ENCODE data around the gene KLHL8.
"Not testable (repeated sequence)": the region's sequence is repeated elsewhere in the genome, so short reads cannot be mapped to it uniquely, and the experiment has no call there.

KLHL8 gene

GRCh38 chr4:87151730-87152129, 68.7 kb downstream of the KLHL8 start:
- POLR2A ChIA-PET, result interaction anchor here (1.8 kb wide), 1 partner anchor 69 kb away, joined by 4 read pairs; no protein-coding TSS in a partner anchor
- DNase-seq (ENCODE audit: extremely low spot score), result no peak
- no peak for TF ChIP-seq ZNF384 (IDR thresholded peaks at IDR 0.05)
- TF ChIP-seq FOXA1 (IDR thresholded peaks at IDR 0.05), result no peak
- TF ChIP-seq ELF4 (IDR thresholded peaks at IDR 0.05), result no peak
- TF ChIP-seq BHLHE40 (IDR thresholded peaks at IDR 0.05; ENCODE audit: borderline replicate concordance), result no peak
- no peak for TF ChIP-seq FOXM1 (IDR thresholded peaks at IDR 0.05; ENCODE audit: borderline replicate concordance)
- no peak for TF ChIP-seq SUZ12 (IDR thresholded peaks at IDR 0.05)
- no peak for TF ChIP-seq L3MBTL2 (conservative IDR thresholded peaks at IDR 0.05)
- TF ChIP-seq SP1 (IDR thresholded peaks at IDR 0.05), result no peak
- TF ChIP-seq NFRKB (IDR thresholded peaks at IDR 0.05), result no peak
- TF ChIP-seq ARNT (IDR thresholded peaks at IDR 0.05), result no peak
- no peak for TF ChIP-seq CTBP1 (IDR thresholded peaks at IDR 0.05; ENCODE audit: borderline replicate concordance)
- CTCF ChIA-PET, result interaction anchor here (1.0 kb wide), 1 partner anchor 82 kb away, joined by 3 read pairs; no protein-coding TSS in a partner anchor

GRCh38 chr4:87150498-87151261, 69.7 kb downstream of the KLHL8 start:
- CTCF ChIA-PET, result interaction anchor here (0.7 to 1.9 kb wide), 9 partner anchors 11 to 1323 kb away, joined by 3 to 11 read pairs (median 4); no protein-coding TSS in a partner anchor
- TF ChIP-seq SUZ12 (IDR thresholded peaks at IDR 0.05), result no peak
- no peak for TF ChIP-seq ELF4 (IDR thresholded peaks at IDR 0.05)
- no peak for TF ChIP-seq ZNF384 (IDR thresholded peaks at IDR 0.05)
- TF ChIP-seq TARDBP (IDR thresholded peaks at IDR 0.05), result no peak
- POLR2A ChIA-PET, result interaction anchor here (0.5 to 1.8 kb wide), 2 partner anchors 71 to 262 kb away, joined by 3 to 4 read pairs; no protein-coding TSS in a partner anchor
- DNase-seq (ENCODE audit: extremely low spot score), result peak; percentile 50

- CTCF ChIA-PET, result interaction anchor here (0.6 kb wide), 2 partner anchors 123 to 224 kb away, joined by 3 read pairs; no protein-coding TSS in a partner anchor
- no peak for TF ChIP-seq NFRKB (IDR thresholded peaks at IDR 0.05)
- TF ChIP-seq ARNT (IDR thresholded peaks at IDR 0.05), result no peak
- TF ChIP-seq SUZ12 (IDR thresholded peaks at IDR 0.05), result no peak
- no peak for TF ChIP-seq BHLHE40 (IDR thresholded peaks at IDR 0.05; ENCODE audit: borderline replicate concordance)
- no peak for TF ChIP-seq HDGF (IDR thresholded peaks at IDR 0.05; ENCODE audit: borderline replicate concordance)
- no peak for TF ChIP-seq LEF1 (IDR thresholded peaks at IDR 0.05; ENCODE audit: borderline replicate concordance)
- no peak for TF ChIP-seq FOXM1 (IDR thresholded peaks at IDR 0.05; ENCODE audit: borderline replicate concordance)
- no peak for TF ChIP-seq PKNOX1 (IDR thresholded peaks at IDR 0.05)
- no peak for TF ChIP-seq FOXK2 (IDR thresholded peaks at IDR 0.05)
- no peak for TF ChIP-seq CTBP1 (IDR thresholded peaks at IDR 0.05; ENCODE audit: borderline replicate concordance)
- no peak for TF ChIP-seq TARDBP (IDR thresholded peaks at IDR 0.05)
- no peak for TF ChIP-seq SP1 (IDR thresholded peaks at IDR 0.05)
- TF ChIP-seq L3MBTL2 (conservative IDR thresholded peaks at IDR 0.05), result no peak
- TF ChIP-seq ELF4 (IDR thresholded peaks at IDR 0.05), result no peak
- no peak for TF ChIP-seq ZNF384 (IDR thresholded peaks at IDR 0.05)
- TF ChIP-seq FOXA1 (IDR thresholded peaks at IDR 0.05), result no peak
- no peak for DNase-seq (ENCODE audit: extremely low spot score)
- POLR2A ChIA-PET, result no interaction called here
Measured at GRCh38 chr4:87147116-87147515, 73.3 kb downstream of the KLHL8 start.

- DNase-seq (ENCODE audit: extremely low spot score); CTCF ChIA-PET; POLR2A ChIA-PET: not testable (repeated sequence)
Measured at GRCh38 chr4:87145934-87146333, 74.5 kb downstream of the KLHL8 start.

GRCh38 chr4:87144356-87144755, 76.1 kb downstream of the KLHL8 start:
- CTCF ChIA-PET, result no interaction called here
- TF ChIP-seq FOXA1 (IDR thresholded peaks at IDR 0.05) (no peak), L3MBTL2 (conservative IDR thresholded peaks at IDR 0.05) (no peak), LEF1 (IDR thresholded peaks at IDR 0.05; ENCODE audit: borderline replicate concordance) (no peak), CTBP1 (IDR thresholded peaks at IDR 0.05; ENCODE audit: borderline replicate concordance) (no peak)
- POLR2A ChIA-PET, result no interaction called here
- DNase-seq (ENCODE audit: extremely low spot score), result no peak

GRCh38 chr4:87141428-87141827, 79.0 kb downstream of the KLHL8 start:
- CTCF ChIA-PET, result no interaction called here
- no peak for DNase-seq (ENCODE audit: extremely low spot score)
- TF ChIP-seq HDGF (IDR thresholded peaks at IDR 0.05; ENCODE audit: borderline replicate concordance) (no peak), BHLHE40 (IDR thresholded peaks at IDR 0.05; ENCODE audit: borderline replicate concordance) (no peak), TARDBP (IDR thresholded peaks at IDR 0.05) (no peak), CTBP1 (IDR thresholded peaks at IDR 0.05; ENCODE audit: borderline replicate concordance) (no peak)
- POLR2A ChIA-PET, result no interaction called here

- POLR2A ChIA-PET, result no interaction called here
- CTCF ChIA-PET, result no interaction called here
- no peak for DNase-seq (ENCODE audit: extremely low spot score)
- TF ChIP-seq FOXA1 (IDR thresholded peaks at IDR 0.05), result no peak
Measured at GRCh38 chr4:87134122-87134521, 86.3 kb downstream of the KLHL8 start.

GRCh38 chr4:87133183-87133582, 87.2 kb downstream of the KLHL8 start:
- CTCF ChIA-PET, result interaction anchor here (0.7 kb wide), 1 partner anchor 90 kb away, joined by 3 read pairs; no protein-coding TSS in a partner anchor
- POLR2A ChIA-PET, result no interaction called here
- TF ChIP-seq HDGF (IDR thresholded peaks at IDR 0.05; ENCODE audit: borderline replicate concordance), result no peak
- TF ChIP-seq L3MBTL2 (conservative IDR thresholded peaks at IDR 0.05), result no peak
- TF ChIP-seq BHLHE40 (IDR thresholded peaks at IDR 0.05; ENCODE audit: borderline replicate concordance), result no peak
- TF ChIP-seq FOXM1 (IDR thresholded peaks at IDR 0.05; ENCODE audit: borderline replicate concordance), result no peak
- TF ChIP-seq FOXA1 (IDR thresholded peaks at IDR 0.05), result no peak
- TF ChIP-seq NFRKB (IDR thresholded peaks at IDR 0.05), result no peak
- no peak for TF ChIP-seq TARDBP (IDR thresholded peaks at IDR 0.05)
- TF ChIP-seq SP1 (IDR thresholded peaks at IDR 0.05), result no peak
- no peak for DNase-seq (ENCODE audit: extremely low spot score)

All from HEK293T (cell line).